GM23248 (cell line): ENCODE results near the gene LAMB1. TPM values are rescaled to one million over a fixed set of nuclear protein-coding genes. Genes with fewer than 3 reads are reported as not detected.

Experiments
- DNase-seq: peaks from one replicate; pipeline ENCODE4 v3.0.0-alpha.2; 2015
- H2AFZ ChIP-seq: fragments of 200-600 bp; sonication (generic); 2 replicates; pipeline ENCODE4 v1.6.1; 2016; ENCODE audit warnings: antibody characterized with exemption
- H3F3A ChIP-seq: fragments of 200-600 bp; sonication (generic); 2 replicates; pipeline ENCODE4 v1.6.1; 2016; ENCODE audit warnings: mild to moderate bottlenecking, antibody characterized with exemption, mixed run types; ENCODE audit not compliant: insufficient read depth
- H3K27ac ChIP-seq: fragments of 200-600 bp; sonication (generic); 2 replicates; pipeline ENCODE4 v1.5.1; 2016; ENCODE audit warnings: mild to moderate bottlenecking
- H3K27me3 ChIP-seq: fragments of 200-600 bp; sonication (generic); replicated peaks from 2 replicates; pipeline ENCODE4 v1.6.1; 2016; ENCODE audit warnings: mild to moderate bottlenecking; ENCODE audit not compliant: insufficient read depth
- H3K36me3 ChIP-seq: fragments of 200-600 bp; sonication (generic); 2 replicates; pipeline ENCODE4 v1.6.1; 2016; ENCODE audit warnings: low read depth, mild to moderate bottlenecking
- H3K4me1 ChIP-seq: fragments of 200-600 bp; sonication (generic); 2 replicates; pipeline ENCODE4 v1.6.1; 2016; ENCODE audit warnings: mild to moderate bottlenecking; ENCODE audit not compliant: insufficient read depth
- H3K4me2 ChIP-seq: fragments of 200-600 bp; sonication (generic); one replicate; pipeline ENCODE4 v1.6.1; 2016; ENCODE audit warnings: mild to moderate bottlenecking; ENCODE audit not compliant: unreplicated experiment
- H3K4me3 ChIP-seq: fragments of 200-600 bp; sonication (generic); 2 replicates; pipeline ENCODE4 v1.5.1; 2016; ENCODE audit warnings: mild to moderate bottlenecking
- H3K79me2 ChIP-seq: fragments of 200-600 bp; sonication (generic); 2 replicates; pipeline ENCODE4 v1.6.1; 2016; ENCODE audit warnings: mild to moderate bottlenecking; ENCODE audit not compliant: insufficient read depth
- H3K9ac ChIP-seq: fragments of 200-600 bp; sonication (generic); 2 replicates; pipeline ENCODE4 v1.6.1; 2016; ENCODE audit warnings: mild to moderate bottlenecking
- H3K9me2 ChIP-seq: fragments of 200-600 bp; sonication (generic); 2 replicates; pipeline ENCODE4 v1.6.1; 2016; ENCODE audit warnings: mixed run types, mild to moderate bottlenecking, moderate library complexity; ENCODE audit not compliant: insufficient read depth
- H3K9me3 ChIP-seq: fragments of 200-600 bp; sonication (generic); one replicate; pipeline ENCODE4 v1.6.1; 2017; ENCODE audit warnings: low read depth
- H4K20me1 ChIP-seq: fragments of 200-600 bp; sonication (generic); 2 replicates; pipeline ENCODE4 v1.6.0; 2016; ENCODE audit not compliant: insufficient read depth
- EZH2 ChIP-seq: fragments of 200-600 bp; sonication (generic); IDR thresholded peaks from 2 replicates; pipeline ENCODE4 v1.6.1; 2018; ENCODE audit warnings: antibody characterized with exemption, mild to moderate bottlenecking; ENCODE audit not compliant: insufficient read depth, poor library complexity, severe bottlenecking
- EZH2phosphoT487 ChIP-seq: fragments of 200-600 bp; sonication (generic); IDR thresholded peaks from 2 replicates; pipeline ENCODE4 v1.6.1; 2018; ENCODE audit warnings: antibody characterized with exemption, moderate library complexity, mild to moderate bottlenecking, low read depth; ENCODE audit not compliant: insufficient read depth
- WGBS, 2 experiments: methylation state at CpG; one replicate each; pipeline ENCODE4 v1.1.6; 2015 to 2017; ENCODE audit warnings: low lambda C conversion rate in 2 of 2, low coverage in 1 of 2; ENCODE audit errors: missing lambda C conversion rate in 2 of 2; 5-methylcytosine and 5-hydroxymethylcytosine counted together
- in situ Hi-C: fragments of 300-500 bp; cut with MboI; formaldehyde crosslinking; loops from 2 replicates; pipeline ENCODE4 v1.15.0; 2020
- polyA plus RNA-seq: library from polyadenylated mRNA; unstranded; fragments of >200 nt; fragmentation: Nextera tagmentation; extraction: Ambion mirVana; gene quantifications from 2 replicates; pipeline ENCODE4 v1.2.1, GENCODE V29; 2016
- total RNA-seq: library from RNA; depleted of rRNA; stranded (reverse); fragments of >200 nt; shearing (Covaris generic); gene quantifications from 2 replicates; pipeline ENCODE4 v1.2.3, GENCODE V29; 2014

Gene LAMB1
- total and polyA plus RNA-seq, 2 experiments from 2014 or later = 108 to 135 TPM

DNA sequence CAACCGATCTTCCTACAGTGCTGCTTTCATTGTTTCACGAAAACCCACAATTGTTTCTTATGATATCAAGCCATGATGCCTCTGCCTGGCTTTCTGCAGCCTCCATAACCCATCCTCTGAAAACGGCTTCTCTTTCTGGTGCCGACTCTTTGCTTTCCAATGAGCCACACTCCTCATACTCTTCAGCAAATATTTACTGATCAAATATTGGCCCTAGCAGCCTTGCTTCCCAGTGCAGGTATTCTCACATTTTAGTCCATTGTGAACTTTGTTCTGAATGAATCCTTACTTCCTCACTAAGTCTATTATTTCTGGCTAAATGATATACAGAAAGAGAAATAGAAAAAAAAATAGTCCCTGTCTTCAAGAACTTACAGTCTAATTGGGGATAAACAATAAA is 35.5 kb downstream of the LAMB1 start:
- 98 to 99% methylated on average over 4 of the region's 4 CpGs for WGBS, 2 experiments
- Histone ChIP-seq H3K4me2 (no peak overlapping the region), H3K27ac (no peak overlapping the region), H3K9me3 (no peaks in the 10 kb centered on the region), H2AFZ (no peak overlapping the region), H3K79me2 (peaks cover 18% of the 10 kb centered on the region), H3K27me3 (no peaks in the 10 kb centered on the region), H4K20me1 (no peaks in the 10 kb centered on the region), H3F3A (peaks cover 53% of the 10 kb centered on the region), H3K36me3 (peaks cover 29% of the 10 kb centered on the region), H3K4me3 (no peak overlapping the region), H3K4me1 (peaks cover 32% of the 10 kb centered on the region), H3K9me2 (no peaks in the 10 kb centered on the region), H3K9ac (no peak overlapping the region)
- in situ Hi-C loops = no loop called here
- no peak for DNase-seq
- TF ChIP-seq EZH2phosphoT487 (no peak), EZH2 (no peak)

GRCh38 chr7:107966711-107967110 is 36.2 kb downstream of the LAMB1 start:
- Histone ChIP-seq H3K4me1 (peaks cover 25% of the 10 kb centered on the region), H2AFZ (no peak overlapping the region), H3K9ac (no peak overlapping the region), H3K4me2 (peak overlapping the region; percentile 24), H3K27me3 (no peaks in the 10 kb centered on the region), H3K9me2 (no peaks in the 10 kb centered on the region), H3K9me3 (no peaks in the 10 kb centered on the region), H3K4me3 (no peak overlapping the region), H3K36me3 (peaks cover 35% of the 10 kb centered on the region), H4K20me1 (no peaks in the 10 kb centered on the region), H3K79me2 (peaks cover 21% of the 10 kb centered on the region), H3F3A (peaks cover 46% of the 10 kb centered on the region), H3K27ac (peak overlapping the region; percentile 47)
- peak; percentile 92 for DNase-seq
- in situ Hi-C loops = no loop called here
- whole genome bisulfite sequencing, 2 experiments = 4 to 12% methylated on average over 4 of the region's 4 CpGs
- TF ChIP-seq EZH2phosphoT487 = no peak
- no peak for TF ChIP-seq EZH2

DNA sequence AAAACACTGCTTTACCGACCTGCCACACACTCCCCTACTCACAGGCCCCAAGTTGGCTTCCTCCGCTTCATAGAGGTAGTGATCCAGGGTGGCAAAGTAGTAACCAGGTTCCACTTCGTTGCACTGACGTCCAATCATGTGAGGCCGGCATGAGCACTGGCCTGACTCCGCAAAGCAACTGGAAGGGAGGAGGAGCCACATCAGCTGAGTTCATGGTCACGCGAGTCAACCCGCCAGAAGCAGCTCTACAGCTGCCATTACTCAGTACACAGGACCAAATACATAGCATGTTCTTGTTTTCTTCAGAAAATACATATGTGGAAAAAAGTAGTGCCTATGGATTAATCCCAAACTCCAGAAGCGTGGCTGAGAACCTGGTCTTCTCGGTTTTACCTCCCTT is 38.5 kb downstream of the LAMB1 start:
- 98 to 99% methylated on average over 11 of the region's 11 CpGs for WGBS, 2 experiments

GRCh38 chr7:107962817-107963216 is 40.1 kb downstream of the LAMB1 start:
- no peaks in the 10 kb centered on the region for H3K9me3 ChIP-seq
- WGBS, 2 experiments = 97 to 99% methylated on average over 9 of the region's 9 CpGs
- no peaks in the 10 kb centered on the region for H3K9me2 ChIP-seq
- H2AFZ ChIP-seq = no peak overlapping the region
- TF ChIP-seq EZH2 = no peak
- TF ChIP-seq EZH2phosphoT487 = no peak
- no peak for DNase-seq
- H3K4me1 ChIP-seq = peaks cover 31% of the 10 kb centered on the region
- peaks cover 56% of the 10 kb centered on the region for H3F3A ChIP-seq
- in situ Hi-C loops = no loop called here
- H3K79me2 ChIP-seq = peaks cover 18% of the 10 kb centered on the region
- H4K20me1 ChIP-seq = no peaks in the 10 kb centered on the region
- peaks cover 59% of the 10 kb centered on the region for H3K36me3 ChIP-seq
- no peak overlapping the region for H3K4me3 ChIP-seq
- H3K27ac ChIP-seq = no peak overlapping the region
- no peak overlapping the region for H3K4me2 ChIP-seq
- H3K9ac ChIP-seq = no peak overlapping the region
- no peaks in the 10 kb centered on the region for H3K27me3 ChIP-seq

More for the DNA sequence above, 38.5 kb downstream of the LAMB1 start:
- peaks cover 15% of the 10 kb centered on the region for H3K4me1 ChIP-seq
- H3F3A ChIP-seq = peaks cover 49% of the 10 kb centered on the region
- H3K36me3 ChIP-seq = peaks cover 51% of the 10 kb centered on the region
- in situ Hi-C loops = no loop called here
- H3K27ac ChIP-seq = no peak overlapping the region
- no peak for DNase-seq
- H3K4me2 ChIP-seq = no peak overlapping the region
- H3K27me3 ChIP-seq = no peaks in the 10 kb centered on the region
- no peak overlapping the region for H2AFZ ChIP-seq
- no peaks in the 10 kb centered on the region for H3K9me2 ChIP-seq
- no peaks in the 10 kb centered on the region for H4K20me1 ChIP-seq
- no peak overlapping the region for H3K4me3 ChIP-seq
- peaks cover 18% of the 10 kb centered on the region for H3K79me2 ChIP-seq
- H3K9ac ChIP-seq = no peak overlapping the region
- TF ChIP-seq EZH2 (no peak), EZH2phosphoT487 (no peak)
- no peaks in the 10 kb centered on the region for H3K9me3 ChIP-seq

DNA sequence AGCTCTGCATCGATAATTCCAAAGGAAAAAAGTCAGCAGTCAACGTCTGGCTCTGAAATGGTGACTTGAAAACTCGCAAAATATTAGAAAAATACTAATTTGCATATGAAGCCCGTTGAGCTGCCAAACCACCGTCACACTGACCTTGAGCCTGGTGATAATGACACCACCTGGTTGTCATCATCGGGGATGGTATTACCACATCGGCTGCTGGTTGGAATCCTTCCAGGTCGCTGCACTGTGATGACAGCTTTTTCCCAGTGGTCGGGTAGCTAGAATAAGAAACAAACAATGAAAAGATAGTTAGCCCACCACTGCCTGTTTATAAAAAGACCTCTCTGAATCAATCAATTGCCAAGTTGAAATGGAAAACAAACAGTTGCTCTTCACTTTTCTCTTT is 41.6 kb downstream of the LAMB1 start:
- H3K27ac ChIP-seq = no peak overlapping the region

More for the DNA sequence above, 41.6 kb downstream of the LAMB1 start:
- Histone ChIP-seq H3F3A (peaks cover 43% of the 10 kb centered on the region), H3K4me1 (peaks cover 23% of the 10 kb centered on the region), H3K9ac (no peak overlapping the region), H3K4me2 (no peak overlapping the region), H3K4me3 (no peak overlapping the region), H3K9me3 (no peaks in the 10 kb centered on the region), H2AFZ (no peak overlapping the region), H3K79me2 (peaks cover 18% of the 10 kb centered on the region), H4K20me1 (no peaks in the 10 kb centered on the region), H3K36me3 (peaks cover 67% of the 10 kb centered on the region), H3K27me3 (no peaks in the 10 kb centered on the region), H3K9me2 (no peaks in the 10 kb centered on the region)
- 47 to 61% methylated on average over 9 of the region's 9 CpGs for WGBS, 2 experiments
- in situ Hi-C loops = no loop called here
- no peak for DNase-seq
- TF ChIP-seq EZH2 = no peak
- no peak for TF ChIP-seq EZH2phosphoT487
